H9 (cell line): ENCODE results near the gene ANO2. TPM values are rescaled to one million over a fixed set of nuclear protein-coding genes. Genes with fewer than 3 reads are reported as not detected.

Experiments
- DNase-seq: peaks from one replicate; pipeline ENCODE4 v3.0.0-alpha.2; 2017
- H2AFZ ChIP-seq: one replicate; pipeline ENCODE4 v1.6.1; 2013; ENCODE audit warnings: mild to moderate bottlenecking, low read length, control low read depth, moderate library complexity
- H2AK5ac ChIP-seq: 2 replicates; pipeline ENCODE4 v1.6.1; 2013; ENCODE audit warnings: low read length, control low read depth, mixed read lengths; ENCODE audit not compliant: insufficient read length
- H2BK120ac ChIP-seq: one replicate; pipeline ENCODE4 v1.6.1; 2013; ENCODE audit warnings: low read depth, mild to moderate bottlenecking, low read length, control low read depth, inconsistent platforms; ENCODE audit not compliant: poor library complexity, severe bottlenecking
- H2BK12ac ChIP-seq: 2 replicates; pipeline ENCODE4 v1.6.1; 2013; ENCODE audit warnings: low read length, control low read depth, mixed read lengths, low read depth; ENCODE audit not compliant: insufficient read length
- H2BK15ac ChIP-seq: 2 replicates; pipeline ENCODE4 v1.6.1; 2013; ENCODE audit warnings: low read depth, low read length, control low read depth
- H2BK20ac ChIP-seq: one replicate; pipeline ENCODE4 v1.6.1; 2013; ENCODE audit warnings: low read depth, mild to moderate bottlenecking, low read length, control low read depth, inconsistent platforms; ENCODE audit not compliant: poor library complexity, severe bottlenecking
- H2BK5ac ChIP-seq: 2 replicates; pipeline ENCODE4 v1.6.1; 2013; ENCODE audit warnings: low read length, control low read depth, mixed read lengths; ENCODE audit not compliant: insufficient read length
- H3K14ac ChIP-seq: 2 replicates; pipeline ENCODE4 v1.6.1; 2013; ENCODE audit warnings: low read length, control low read depth; ENCODE audit not compliant: insufficient read depth
- H3K18ac ChIP-seq: 2 replicates; pipeline ENCODE4 v1.6.1; 2013; ENCODE audit warnings: low read depth, mild to moderate bottlenecking, mixed read lengths, low read length, control low read depth; ENCODE audit not compliant: insufficient read length
- H3K23ac ChIP-seq: 2 replicates; pipeline ENCODE4 v1.6.1; 2013; ENCODE audit warnings: low read length, control low read depth, mixed read lengths, low read depth; ENCODE audit not compliant: insufficient read length
- H3K23me2 ChIP-seq: 2 replicates; pipeline ENCODE4 v1.6.1; 2013; ENCODE audit warnings: low read depth, mild to moderate bottlenecking, mixed read lengths, low read length, control low read depth; ENCODE audit not compliant: insufficient read length, poor library complexity, severe bottlenecking
- H3K27ac ChIP-seq: 2 replicates; pipeline ENCODE4 v1.5.1; 2013; ENCODE audit warnings: low read length, control low read depth, mixed read lengths, low read depth; ENCODE audit not compliant: insufficient read length
- H3K27me3 ChIP-seq: 2 replicates; pipeline ENCODE4 v1.6.1; 2013; ENCODE audit warnings: low read length, control low read depth, inconsistent platforms; ENCODE audit not compliant: insufficient read depth
- H3K4ac ChIP-seq: 2 replicates; pipeline ENCODE4 v1.6.1; 2013; ENCODE audit warnings: low read depth, mild to moderate bottlenecking, control low read depth, inconsistent platforms, low read length, moderate library complexity
- H3K4me1 ChIP-seq: 2 replicates; pipeline ENCODE4 v1.6.1; 2013; ENCODE audit warnings: low read length, control low read depth, inconsistent platforms; ENCODE audit not compliant: insufficient read depth
- H3K4me2 ChIP-seq: 2 replicates; pipeline ENCODE4 v1.6.1; 2013; ENCODE audit warnings: low read length, control low read depth, mixed read lengths; ENCODE audit not compliant: insufficient read length, insufficient read depth
- H3K56ac ChIP-seq: 2 replicates; pipeline ENCODE4 v1.6.1; 2013; ENCODE audit warnings: low read depth, mild to moderate bottlenecking, mixed read lengths, low read length, control low read depth; ENCODE audit not compliant: insufficient read length
- H3K79me1 ChIP-seq: 2 replicates; pipeline ENCODE4 v1.6.1; 2013; ENCODE audit warnings: low read depth, mild to moderate bottlenecking, moderate library complexity, low read length, control low read depth, inconsistent platforms; ENCODE audit not compliant: insufficient read depth, poor library complexity, severe bottlenecking
- H3K79me2 ChIP-seq: 2 replicates; pipeline ENCODE4 v1.6.1; 2013; ENCODE audit warnings: low read length, control low read depth, inconsistent platforms; ENCODE audit not compliant: insufficient read depth
- H3K9ac ChIP-seq: 2 replicates; pipeline ENCODE4 v1.6.1; 2013; ENCODE audit warnings: low read length, control low read depth, mixed read lengths; ENCODE audit not compliant: insufficient read length; ENCODE audit errors: extremely low read depth
- H3K9me3 ChIP-seq: one replicate; pipeline ENCODE4 v1.6.1; 2013; ENCODE audit warnings: low read depth, low read length, inconsistent platforms; ENCODE audit not compliant: control insufficient read depth
- H3T11ph ChIP-seq: one replicate; pipeline ENCODE4 v1.6.1; 2013; ENCODE audit warnings: mild to moderate bottlenecking, low read length, control low read depth, inconsistent platforms
- H4K20me1 ChIP-seq: one replicate; pipeline ENCODE4 v1.6.1; 2013; ENCODE audit not compliant: control insufficient read depth, insufficient read length, insufficient read depth
- H4K5ac ChIP-seq: 2 replicates; pipeline ENCODE4 v1.6.1; 2013; ENCODE audit warnings: low read depth, mild to moderate bottlenecking, mixed read lengths, low read length, control low read depth; ENCODE audit not compliant: insufficient read length
- H4K8ac ChIP-seq: replicated peaks from 2 replicates; pipeline ENCODE4 v1.6.1; 2013; ENCODE audit warnings: low read length, control low read depth, mixed read lengths, low read depth; ENCODE audit not compliant: insufficient read length
- H4K91ac ChIP-seq: 2 replicates; pipeline ENCODE4 v1.6.1; 2013; ENCODE audit warnings: low read depth, mild to moderate bottlenecking, moderate library complexity, mixed read lengths, low read length, control low read depth; ENCODE audit not compliant: insufficient read length
- H3K27ac Mint-ChIP-seq, 3 experiments: 2 replicates in 2 of 3; 3 replicates in 1 of 3; pipeline ENCODE4 v1.8.0; 2020 to 2021; ENCODE audit warnings: mixed read lengths in 3 of 3, mild to moderate bottlenecking in 1 of 3, moderate library complexity in 1 of 3
- H3K27me3 Mint-ChIP-seq: 2 replicates; pipeline ENCODE4 v1.8.0; 2021; ENCODE audit warnings: low read depth, mild to moderate bottlenecking, moderate library complexity, mixed read lengths
- H3K36me3 Mint-ChIP-seq, 3 experiments: 2 replicates in 2 of 3; 3 replicates in 1 of 3; pipeline ENCODE4 v1.8.0; 2020 to 2021; ENCODE audit warnings: low read depth in 3 of 3, mixed read lengths in 3 of 3; ENCODE audit not compliant: insufficient read depth in 1 of 3
- H3K4me1 Mint-ChIP-seq, 2 experiments: 2 replicates each; pipeline ENCODE4 v1.8.0; 2020; ENCODE audit warnings: mixed read lengths in 2 of 2
- H3K4me3 Mint-ChIP-seq, 2 experiments: 2 replicates in 1 of 2; 3 replicates in 1 of 2; pipeline ENCODE4 v1.8.0; 2020 to 2021; ENCODE audit warnings: mild to moderate bottlenecking in 2 of 2, mixed read lengths in 2 of 2, moderate library complexity in 1 of 2
- H3K9me3 Mint-ChIP-seq, 2 experiments: 2 replicates in 1 of 2; 3 replicates in 1 of 2; pipeline ENCODE4 v1.8.0; 2020; ENCODE audit warnings: mild to moderate bottlenecking in 2 of 2, mixed read lengths in 2 of 2, moderate library complexity in 1 of 2
- WGBS: extraction: QIAGEN DNeasy Blood & Tissue Kit; methylation state at CpG from one replicate; pipeline ENCODE4 v1.1.7; 2013; ENCODE audit warnings: missing lambda C conversion rate, low lambda C conversion rate, mixed read lengths; ENCODE audit not compliant: insufficient read length; ENCODE audit errors: extremely low coverage; 5-methylcytosine and 5-hydroxymethylcytosine counted together
- total RNA-seq: library from RNA; stranded (reverse); gene quantifications from 2 replicates; pipeline ENCODE4 v1.2.1, GENCODE V29; 2021
- TF ChIP-seq, protein P1 (sequence below): fragments of 200-600 bp; sonication (generic); conservative IDR thresholded peaks from 3 replicates; pipeline ENCODE4 v1.8.0; 2021; ENCODE audit warnings: antibody characterized with exemption, mild to moderate bottlenecking

The ANO2 gene
- total RNA-seq, 1 experiment from 2014 or later: 3.8 TPM

DNA sequence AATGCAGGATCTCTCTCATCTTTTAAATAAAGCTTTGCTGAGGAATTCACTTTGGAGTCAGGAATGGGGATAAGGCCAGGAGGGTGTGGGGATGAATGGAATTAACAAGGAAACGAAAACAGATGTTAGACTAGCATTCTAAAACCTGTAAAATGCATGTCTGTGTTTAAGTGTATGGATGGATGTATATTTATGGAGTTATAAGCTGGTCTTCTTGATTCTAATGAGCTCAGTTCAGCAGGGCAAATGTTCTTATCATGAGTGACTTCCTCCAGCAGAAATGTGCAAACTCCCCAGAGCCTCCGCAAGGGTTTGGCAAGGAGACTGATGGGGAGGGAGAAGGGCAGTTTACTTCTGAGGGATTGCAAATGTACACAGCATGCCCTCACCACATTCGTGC, 364.0 kb downstream of the ANO2 start:
- Histone ChIP-seq H3K23ac (no peak overlapping the region), H2BK15ac (no peak overlapping the region), H4K20me1 (no peaks in the 10 kb centered on the region), H3K14ac (no peak overlapping the region), H2BK12ac (no peak overlapping the region), H2BK120ac (no peak overlapping the region), H3K27ac (no peak overlapping the region), H3K9me3 (no peaks in the 10 kb centered on the region), H2AK5ac (no peak overlapping the region), H3K79me1 (no peaks in the 10 kb centered on the region), H2BK20ac (no peak overlapping the region), H3K4me1 (no peaks in the 10 kb centered on the region; the same call in 1 of the 2 replicates), H3K4me2 (no peak overlapping the region), H2AFZ (no peak overlapping the region), H3K79me2 (no peaks in the 10 kb centered on the region), H4K91ac (no peak overlapping the region), H3K56ac (no peak overlapping the region), H3K27me3 (no peaks in the 10 kb centered on the region), H3K23me2 (no peaks in the 10 kb centered on the region), H3K4ac (no peak overlapping the region), H3K18ac (no peak overlapping the region), H3K9ac (no peak overlapping the region), H3T11ph (no peak overlapping the region), H2BK5ac (no peak overlapping the region), H4K8ac (no peak overlapping the region), H4K5ac (no peak overlapping the region)
- WGBS: no CpG with 5 or more reads among the region's 3 CpGs
- H3K27me3 Mint-ChIP-seq: peaks cover 2% of the 10 kb centered on the region; the same call in 1 of the 2 replicates
- TF ChIP-seq, protein P1, sequence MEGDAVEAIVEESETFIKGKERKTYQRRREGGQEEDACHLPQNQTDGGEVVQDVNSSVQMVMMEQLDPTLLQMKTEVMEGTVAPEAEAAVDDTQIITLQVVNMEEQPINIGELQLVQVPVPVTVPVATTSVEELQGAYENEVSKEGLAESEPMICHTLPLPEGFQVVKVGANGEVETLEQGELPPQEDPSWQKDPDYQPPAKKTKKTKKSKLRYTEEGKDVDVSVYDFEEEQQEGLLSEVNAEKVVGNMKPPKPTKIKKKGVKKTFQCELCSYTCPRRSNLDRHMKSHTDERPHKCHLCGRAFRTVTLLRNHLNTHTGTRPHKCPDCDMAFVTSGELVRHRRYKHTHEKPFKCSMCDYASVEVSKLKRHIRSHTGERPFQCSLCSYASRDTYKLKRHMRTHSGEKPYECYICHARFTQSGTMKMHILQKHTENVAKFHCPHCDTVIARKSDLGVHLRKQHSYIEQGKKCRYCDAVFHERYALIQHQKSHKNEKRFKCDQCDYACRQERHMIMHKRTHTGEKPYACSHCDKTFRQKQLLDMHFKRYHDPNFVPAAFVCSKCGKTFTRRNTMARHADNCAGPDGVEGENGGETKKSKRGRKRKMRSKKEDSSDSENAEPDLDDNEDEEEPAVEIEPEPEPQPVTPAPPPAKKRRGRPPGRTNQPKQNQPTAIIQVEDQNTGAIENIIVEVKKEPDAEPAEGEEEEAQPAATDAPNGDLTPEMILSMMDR: no peak
- no peak overlapping the region for H3K27ac Mint-ChIP-seq
- H3K36me3 Mint-ChIP-seq: no peaks in the 10 kb centered on the region
- H3K4me1 Mint-ChIP-seq: peaks cover 25 to 31% of the 10 kb centered on the region in 2 experiments
- H3K9me3 Mint-ChIP-seq: no peaks in the 10 kb centered on the region
- DNase-seq: no peak
- no peak overlapping the region for H3K4me3 Mint-ChIP-seq
